Measurements from ENCODE around the gene RHBDL2. TPM values are rescaled to one million over a fixed set of nuclear protein-coding genes. Genes with fewer than 3 reads are reported as not detected.

RHBDL2 gene, protein sequence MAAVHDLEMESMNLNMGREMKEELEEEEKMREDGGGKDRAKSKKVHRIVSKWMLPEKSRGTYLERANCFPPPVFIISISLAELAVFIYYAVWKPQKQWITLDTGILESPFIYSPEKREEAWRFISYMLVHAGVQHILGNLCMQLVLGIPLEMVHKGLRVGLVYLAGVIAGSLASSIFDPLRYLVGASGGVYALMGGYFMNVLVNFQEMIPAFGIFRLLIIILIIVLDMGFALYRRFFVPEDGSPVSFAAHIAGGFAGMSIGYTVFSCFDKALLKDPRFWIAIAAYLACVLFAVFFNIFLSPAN
- 0.37 and 0.71 TPM in 2 replicates for total RNA-seq

DNA sequence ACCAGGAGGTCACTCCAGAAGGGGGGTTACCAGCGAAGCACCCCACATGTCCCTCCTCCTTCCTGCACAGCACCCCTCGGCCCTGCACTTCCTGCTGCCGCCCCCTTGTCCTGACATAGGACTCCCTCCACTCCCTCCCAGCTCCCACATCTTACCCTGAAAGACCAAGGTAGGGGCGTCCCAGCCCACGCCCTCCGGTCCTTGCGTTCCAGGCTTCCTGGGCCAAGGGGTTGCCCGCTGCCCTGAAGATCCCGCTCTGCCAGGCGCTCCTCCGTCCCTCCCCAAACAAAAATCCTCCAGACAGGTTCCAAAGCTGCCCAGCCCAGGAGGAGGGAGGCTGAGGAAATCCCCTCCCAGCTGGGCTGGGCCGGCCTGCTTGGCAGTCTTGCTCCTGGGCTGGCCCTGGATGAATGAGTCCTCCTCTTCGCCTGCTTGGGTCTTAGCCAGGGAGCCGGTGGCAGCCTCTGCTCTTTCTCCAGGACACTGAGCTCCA lies at the start of gene RHBDL2:
RHBDL2 (minus strand) TSS at position 304 of the 493 bp plus-strand sequence. CDS start 22,618 bp downstream, outside the sequence.

DNA sequence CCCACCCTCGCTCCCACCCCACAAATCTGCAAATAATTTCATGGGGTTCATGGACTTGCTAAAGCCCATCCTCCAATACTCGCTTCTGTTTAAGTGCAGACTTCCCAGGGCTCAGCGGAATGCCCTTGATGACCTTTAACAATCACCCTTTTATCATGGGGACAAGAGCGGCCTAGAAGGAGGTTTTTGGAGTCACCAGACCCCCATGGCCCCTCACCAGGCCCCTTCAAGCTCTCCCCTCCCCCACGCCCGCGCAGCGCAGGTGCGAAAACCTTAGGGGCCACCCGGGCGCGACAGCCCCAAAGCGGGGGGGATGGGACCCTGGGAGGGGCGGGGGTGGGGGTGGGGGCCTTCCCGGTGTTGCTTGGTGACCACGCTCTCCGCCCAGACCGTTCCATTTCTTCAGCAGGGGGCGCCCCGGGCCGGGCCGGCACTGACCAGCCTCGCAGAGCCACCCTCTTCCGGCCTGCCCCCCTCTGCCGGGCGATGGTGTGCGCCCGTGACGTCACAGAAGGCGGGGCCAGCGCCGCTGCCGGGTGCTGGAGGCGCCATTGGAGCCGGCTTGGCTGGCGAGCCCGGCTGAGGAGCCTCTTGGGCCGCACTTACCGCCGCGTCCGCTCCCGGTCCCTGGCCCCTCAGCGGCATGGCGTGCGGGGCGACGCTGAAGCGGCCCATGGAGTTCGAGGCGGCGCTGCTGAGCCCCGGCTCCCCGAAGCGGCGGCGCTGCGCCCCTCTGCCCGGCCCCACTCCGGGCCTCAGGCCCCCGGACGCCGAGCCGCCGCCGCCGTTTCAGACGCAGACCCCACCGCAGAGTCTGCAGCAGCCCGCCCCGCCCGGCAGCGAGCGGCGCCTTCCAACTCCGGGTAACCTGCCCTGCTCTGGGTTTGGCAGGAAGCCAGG lies 49.4 kb upstream of the RHBDL2 start, which contains the start of gene AKIRIN1:
AKIRIN1 (plus strand) TSS at position 539 of the 900 bp plus-strand sequence; CDS start at position 644, 105 bp downstream.

DNA sequence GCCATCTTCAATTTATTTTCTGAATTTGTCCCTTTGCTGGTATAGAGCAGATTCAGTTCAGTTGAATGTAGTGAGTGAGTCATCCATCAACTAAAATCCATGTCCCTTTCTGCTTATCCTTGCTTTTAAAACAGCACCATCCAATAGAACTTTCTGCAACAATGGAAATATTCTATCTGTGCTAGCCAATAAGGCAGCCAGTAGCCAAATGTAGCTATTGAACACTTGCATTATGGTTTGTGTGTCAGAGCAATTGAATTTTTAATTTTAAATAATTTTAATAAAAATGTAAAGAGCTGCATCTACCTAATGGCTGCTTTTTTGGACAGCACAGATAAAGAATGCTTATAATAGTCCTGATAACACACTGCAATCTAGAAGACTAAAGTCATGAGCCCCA lies 60.1 kb downstream of the RHBDL2 start, which contains the start of gene GJA9:
GJA9 (minus strand) TSS at position 101 of the 400 bp plus-strand sequence. CDS start 5,489 bp downstream, outside the sequence.

DNA sequence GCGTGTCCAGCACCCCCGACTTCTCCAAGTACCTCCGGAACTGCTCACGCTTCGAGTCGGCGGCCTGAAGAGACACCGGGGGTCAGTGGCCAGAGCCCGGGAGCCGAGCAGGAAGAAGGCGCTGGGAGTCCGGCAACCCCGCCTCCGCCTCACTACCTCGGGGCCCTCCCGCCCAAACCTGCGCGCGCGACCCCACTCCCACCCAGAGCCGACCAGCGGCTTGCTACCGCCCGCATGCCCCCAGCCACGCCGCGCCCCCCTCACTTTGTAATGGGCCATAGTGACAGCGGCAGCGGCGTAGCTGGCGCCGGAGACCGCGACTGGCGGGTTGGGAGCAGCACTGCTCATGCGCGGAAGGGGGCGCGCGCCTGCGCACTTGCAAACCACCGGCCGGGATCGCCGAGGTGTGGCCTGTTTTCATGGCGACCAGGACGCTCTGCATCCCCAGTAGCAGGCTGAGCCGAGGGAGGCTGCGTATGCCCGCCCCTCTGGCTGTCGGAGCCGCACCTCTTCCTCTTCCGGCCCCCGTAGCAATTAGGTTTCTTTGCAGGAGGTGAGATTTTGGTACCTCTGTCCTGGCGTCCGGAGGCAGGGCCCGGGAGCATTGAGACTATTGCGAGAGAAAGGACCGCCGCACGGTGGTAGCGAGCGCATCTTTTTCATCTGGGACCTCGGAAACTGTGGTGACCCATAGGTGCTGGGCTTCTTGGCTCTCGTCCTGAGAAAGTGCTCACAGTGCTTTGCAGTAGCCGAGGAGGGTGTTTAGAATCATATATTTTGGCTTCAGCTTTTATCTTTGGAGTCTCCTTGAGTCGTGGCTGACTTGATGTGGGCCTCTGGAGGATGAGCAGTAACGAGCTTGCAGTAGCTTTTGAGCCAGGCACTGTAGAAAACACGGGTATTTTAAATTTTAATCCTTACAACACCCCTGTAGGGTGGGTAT lies 68.3 kb downstream of the RHBDL2 start, which contains the start of gene MYCBP:
MYCBP (minus strand) TSS at position 322 of the 943 bp plus-strand sequence; CDS start at position 279, 43 bp downstream.

DNA sequence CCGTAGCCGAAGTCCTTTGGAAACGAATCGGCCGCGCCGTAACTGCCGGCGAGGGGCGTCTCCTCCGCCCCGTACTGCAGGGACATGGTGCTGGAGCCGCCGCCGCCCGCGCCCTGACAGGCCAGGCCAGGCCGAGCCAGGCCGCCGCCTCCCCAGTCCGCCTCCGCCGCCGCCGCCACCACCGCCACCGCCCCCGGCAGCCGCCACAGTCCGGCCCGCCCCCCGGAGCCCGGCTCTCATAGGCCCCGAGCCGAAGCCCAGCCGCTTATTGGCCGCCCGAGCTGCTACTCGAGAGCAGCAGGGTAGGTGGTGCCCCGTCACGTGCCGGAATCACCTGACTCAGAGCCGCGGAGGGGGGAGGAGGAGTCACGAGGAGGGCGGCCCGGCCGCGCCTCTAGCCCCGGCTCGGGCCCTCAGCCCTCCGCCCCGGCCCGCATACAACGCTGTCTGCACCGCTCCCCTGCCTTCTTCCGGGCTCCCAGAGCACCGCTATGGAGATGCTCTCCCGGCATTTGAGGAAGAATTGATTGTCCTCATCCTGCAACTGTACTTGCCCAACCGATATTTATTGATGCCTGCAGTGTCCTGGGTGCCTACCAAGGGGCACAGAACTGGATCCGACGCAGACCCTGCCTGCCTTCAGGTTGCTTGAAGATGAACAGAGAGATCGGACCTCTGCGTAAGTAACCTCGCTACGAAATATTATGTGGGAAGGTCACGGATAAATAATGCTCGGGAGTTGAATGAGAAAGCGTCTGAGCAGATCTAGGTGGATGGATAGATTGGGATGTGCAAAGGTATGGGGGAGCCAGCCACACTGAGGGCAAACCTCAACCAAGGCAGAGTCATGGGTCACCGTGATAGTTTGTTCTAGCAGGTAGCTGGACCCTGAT lies 81.8 kb downstream of the RHBDL2 start, which contains the start of gene RRAGC:
RRAGC (minus strand) TSS at position 212 of the 893 bp plus-strand sequence; CDS start at position 86, 126 bp downstream.

Other genes with a start within 250 kb of the RHBDL2 start
- 11.9 and 17.8 TPM in 2 replicates for gene RRAGC, start 82.1 kb downstream of the RHBDL2 start, total RNA-seq
- 4.2 and 5.0 TPM in 2 replicates for gene MYCBP, start 68.5 kb downstream of the RHBDL2 start, total RNA-seq
- under 0.01 TPM in 1 of 2 replicates, not detected in the other for gene GJA9, start 60.2 kb downstream of the RHBDL2 start, total RNA-seq
- gene AKIRIN1, start 49.4 kb upstream of the RHBDL2 start, total RNA-seq = 31.1 and 35.3 TPM in 2 replicates
- gene NDUFS5, start 84.5 kb upstream of the RHBDL2 start, total RNA-seq = 807 and 945 TPM in 2 replicates

Data from smooth muscle cell of bladder (primary cell).